HK-2 (cell line): ENCODE measurements around the gene PBX3.

ENCODE experiments used
- DNase-seq: peaks from one replicate; pipeline ENCODE4 v3.0.0-alpha.2; 2018; ENCODE audit not compliant: unreplicated experiment

Gene PBX3

DNA sequence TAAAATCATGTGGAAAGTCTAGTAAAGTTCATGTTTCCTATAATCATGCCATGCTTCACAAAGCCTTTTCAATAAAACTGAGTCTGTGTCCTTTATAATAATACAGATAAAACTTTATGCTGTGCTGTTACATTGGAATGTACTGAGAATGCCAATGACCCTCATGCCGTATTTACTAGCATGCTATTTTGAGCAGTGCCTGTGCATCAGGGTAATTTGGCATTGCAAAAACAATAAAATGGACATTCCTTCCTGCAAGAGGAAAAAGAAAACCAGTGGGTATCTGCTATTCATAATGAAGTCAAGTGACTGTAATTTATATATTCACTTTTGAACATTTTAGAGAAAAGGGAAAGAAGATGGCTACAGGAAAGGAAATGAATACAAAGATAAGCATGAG is 159.0 kb downstream of the PBX3 start:
- no peak for DNase-seq

- DNase-seq, result no peak
These were observed 159.7 kb downstream of the PBX3 start for GRCh38 chr9:125906893-125907292.

GRCh38 chr9:125908136-125908535 is 161.0 kb downstream of the PBX3 start:
- no peak for DNase-seq

- no peak for DNase-seq
These were observed 161.8 kb downstream of the PBX3 start for GRCh38 chr9:125908966-125909365.

GRCh38 chr9:125909459-125909858 is 162.3 kb downstream of the PBX3 start:
- no peak for DNase-seq

DNA sequence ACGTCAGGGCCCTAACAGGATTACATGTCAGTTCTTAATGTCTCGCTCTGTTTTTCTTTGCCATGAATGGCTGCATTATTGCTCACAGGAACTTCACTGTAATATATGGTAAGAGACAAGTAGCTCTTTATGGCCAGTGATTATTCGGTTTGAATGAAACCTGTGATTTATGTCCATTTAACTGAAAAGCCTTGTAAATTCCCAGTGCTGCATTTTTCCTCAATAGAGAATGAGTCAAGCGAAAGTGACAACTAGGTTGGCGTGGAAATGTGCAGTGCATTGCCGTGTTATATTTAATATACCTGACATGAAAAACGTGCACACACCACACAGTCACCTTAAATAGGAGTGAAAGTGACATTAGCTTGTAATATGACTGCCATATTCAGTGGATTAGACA is 163.1 kb downstream of the PBX3 start:
- DNase-seq, result no peak

DNA sequence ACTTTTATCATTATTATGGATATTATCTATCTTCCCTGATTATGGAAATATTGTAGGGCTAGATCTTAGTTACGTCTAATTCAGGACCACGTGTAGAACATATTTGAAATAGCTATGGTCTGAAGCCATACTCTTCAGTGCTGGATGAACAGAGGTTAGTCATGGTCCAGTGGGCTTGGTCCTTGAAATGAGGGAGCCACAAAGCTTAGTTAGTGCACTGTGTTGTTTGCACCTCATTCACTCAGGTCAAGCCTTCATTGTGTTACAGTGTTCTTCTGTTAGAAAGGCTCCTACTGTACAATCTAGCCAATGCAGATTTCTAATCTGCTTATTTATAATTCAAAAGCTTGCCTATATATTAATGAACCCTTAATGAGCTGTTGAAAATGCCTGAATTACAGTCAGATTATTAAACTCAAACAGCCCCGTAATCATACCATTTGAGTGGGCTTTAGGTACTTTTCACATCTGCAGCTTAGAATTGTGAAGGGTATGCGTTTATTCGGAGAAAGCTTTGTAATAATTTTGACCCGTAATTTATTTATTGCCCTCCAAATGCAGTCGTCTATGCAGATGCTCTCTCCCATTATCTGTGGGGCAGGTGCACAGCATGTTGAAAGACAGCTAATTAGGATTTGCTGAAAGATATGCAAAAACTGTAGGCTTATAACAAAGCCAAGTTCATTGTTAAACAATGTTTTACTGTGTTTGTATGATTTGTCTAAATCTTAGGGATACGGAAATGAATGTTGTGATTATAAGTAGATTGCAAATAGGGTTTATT is 164.9 kb downstream of the PBX3 start:
- peak; percentile 29 for DNase-seq

DNA sequence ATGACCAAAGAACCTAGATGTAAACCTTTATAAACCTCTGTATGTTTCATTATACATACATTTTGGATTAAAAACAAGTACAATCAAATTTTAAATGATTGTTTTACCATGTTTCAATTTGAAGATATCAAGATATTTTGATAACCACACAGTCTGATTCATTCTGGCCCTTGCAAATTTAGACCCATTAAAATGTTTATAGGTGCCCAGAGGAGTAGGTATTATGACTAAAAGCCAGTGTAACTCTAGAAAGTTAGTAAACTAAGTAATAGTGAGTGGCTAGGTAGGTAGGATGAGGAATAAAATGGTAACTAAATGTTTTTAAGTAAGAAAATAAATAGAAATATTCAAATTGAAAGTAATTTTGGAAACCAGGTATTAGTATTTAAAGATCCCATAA is 165.5 kb downstream of the PBX3 start:
- DNase-seq, result no peak

DNA sequence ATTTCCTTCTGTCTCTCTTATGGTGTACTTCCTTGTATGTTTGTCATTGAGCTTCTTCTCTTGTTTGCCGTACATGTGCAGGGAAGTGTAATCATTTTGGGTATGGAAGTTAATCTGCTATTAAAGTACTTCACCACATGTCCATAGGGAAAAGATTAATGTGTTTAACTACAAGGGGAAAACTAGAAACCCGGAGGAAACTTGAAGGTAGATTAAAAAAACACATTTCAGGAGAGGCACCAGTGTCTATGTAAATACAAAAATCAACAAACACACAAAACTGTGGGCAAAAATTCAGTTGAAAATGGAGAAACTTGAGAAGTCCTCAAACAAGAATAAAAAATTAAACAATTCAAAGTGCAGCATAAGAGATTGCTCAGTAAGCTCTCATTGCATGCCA is 166.4 kb downstream of the PBX3 start:
- no peak for DNase-seq

DNA sequence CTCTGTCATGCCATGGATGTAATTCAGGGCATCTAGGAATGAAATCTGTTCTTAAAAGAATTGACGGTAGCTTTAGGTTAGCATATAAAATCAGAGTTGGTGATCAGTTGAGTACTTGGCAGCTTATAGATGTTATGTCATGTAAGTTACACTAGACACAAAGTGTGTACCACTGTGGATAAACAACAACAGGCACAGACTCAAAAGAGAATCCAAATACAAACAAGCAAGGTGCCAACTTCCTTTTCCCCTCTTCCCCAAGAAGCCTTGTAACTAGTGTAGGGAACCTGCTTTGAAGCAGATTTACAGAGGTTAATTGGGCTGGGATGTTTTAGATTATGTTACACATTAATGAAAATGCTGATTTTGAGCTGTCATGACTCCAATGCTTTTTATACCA is 167.2 kb downstream of the PBX3 start:
- DNase-seq, result no peak

DNA sequence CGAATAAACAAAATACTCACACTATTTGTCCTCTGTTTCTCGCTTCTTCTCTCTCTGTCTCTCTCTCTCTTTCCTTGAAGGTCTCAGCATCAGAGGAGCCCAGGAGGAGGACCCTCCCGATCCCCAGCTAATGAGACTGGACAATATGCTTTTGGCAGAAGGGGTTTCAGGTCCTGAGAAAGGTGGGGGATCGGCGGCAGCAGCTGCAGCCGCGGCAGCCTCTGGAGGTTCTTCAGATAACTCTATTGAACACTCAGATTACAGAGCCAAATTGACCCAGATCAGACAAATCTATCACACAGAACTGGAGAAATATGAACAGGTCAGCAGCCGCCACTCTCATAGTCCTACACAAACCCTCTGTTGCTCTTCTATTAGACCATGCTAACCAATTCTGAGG is 168.4 kb downstream of the PBX3 start:
- DNase-seq, result no peak

DNA sequence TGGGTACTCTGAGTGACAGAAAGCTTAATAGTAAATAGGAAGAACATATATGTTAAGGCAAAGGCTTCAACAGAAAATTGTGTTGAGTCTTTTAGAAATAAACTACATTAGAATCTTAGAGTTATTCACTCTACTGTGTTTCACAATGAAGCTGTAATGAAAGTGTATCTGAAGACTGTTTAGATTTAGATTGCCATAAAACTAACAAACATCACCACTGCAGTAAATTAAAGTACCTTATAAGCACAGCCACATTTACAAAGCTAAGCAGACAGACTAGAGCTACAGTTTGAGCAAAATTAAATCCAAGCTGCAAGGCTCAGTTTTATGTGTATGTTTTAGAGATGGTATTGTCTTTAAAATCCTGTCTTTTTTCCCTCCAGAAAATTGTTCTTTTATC is 172.4 kb downstream of the PBX3 start:
- no peak for DNase-seq

DNA sequence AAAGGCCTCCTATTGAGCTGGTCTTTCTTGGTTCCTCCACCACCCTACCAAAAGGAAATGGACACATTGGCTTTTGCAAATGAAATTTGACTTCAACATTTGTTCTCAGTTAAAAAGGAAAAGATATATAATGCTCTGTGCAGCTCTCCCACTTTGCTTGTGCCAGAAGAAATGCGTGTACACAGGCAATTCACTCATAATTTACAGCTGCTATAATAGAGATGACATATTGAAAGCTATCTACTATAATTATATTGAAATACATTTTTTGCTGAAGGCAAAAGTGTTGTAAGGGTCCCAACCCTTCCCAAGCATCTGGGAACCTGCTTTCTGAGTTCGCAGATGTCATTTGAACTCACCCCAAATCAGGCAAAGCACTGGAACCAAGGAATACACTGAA is 173.2 kb downstream of the PBX3 start:
- no peak for DNase-seq

DNA sequence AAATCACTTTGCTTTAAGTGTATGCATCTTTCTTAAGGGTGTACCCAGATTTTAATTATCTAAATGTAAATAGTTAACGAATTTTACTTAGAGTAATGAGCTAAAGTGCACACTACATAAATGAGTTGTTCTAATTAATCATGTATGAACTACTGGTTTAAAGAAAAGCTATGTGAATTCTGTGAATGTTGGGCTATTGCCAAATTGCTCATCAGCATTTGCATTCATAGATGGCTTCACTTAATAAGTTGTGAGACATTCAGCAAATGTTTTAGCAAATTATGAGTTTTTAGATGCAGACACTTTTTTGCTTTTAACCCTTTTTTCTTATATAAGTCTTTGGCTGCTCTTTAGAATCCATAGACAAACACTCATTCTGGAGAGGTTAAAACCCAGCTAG is 175.7 kb downstream of the PBX3 start:
- no peak for DNase-seq

DNA sequence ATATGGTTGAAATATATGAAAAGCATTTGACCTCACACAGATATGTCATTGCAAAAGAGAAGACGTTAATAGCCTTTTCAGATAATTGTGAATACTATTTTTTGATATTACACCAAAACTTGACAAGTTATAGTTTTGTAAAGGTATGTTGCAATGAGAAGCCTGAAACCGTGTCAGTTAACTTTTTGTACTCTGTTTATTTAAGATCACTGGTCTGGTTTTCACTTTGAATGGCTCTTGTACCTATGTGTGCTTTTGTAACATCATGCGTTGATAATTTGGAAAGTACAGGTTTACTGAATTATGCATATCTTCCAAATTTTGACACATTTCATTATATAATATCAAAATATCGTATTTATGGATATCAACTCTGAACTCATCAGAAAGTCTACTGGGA is 177.2 kb downstream of the PBX3 start:
- DNase-seq, result no peak

DNA sequence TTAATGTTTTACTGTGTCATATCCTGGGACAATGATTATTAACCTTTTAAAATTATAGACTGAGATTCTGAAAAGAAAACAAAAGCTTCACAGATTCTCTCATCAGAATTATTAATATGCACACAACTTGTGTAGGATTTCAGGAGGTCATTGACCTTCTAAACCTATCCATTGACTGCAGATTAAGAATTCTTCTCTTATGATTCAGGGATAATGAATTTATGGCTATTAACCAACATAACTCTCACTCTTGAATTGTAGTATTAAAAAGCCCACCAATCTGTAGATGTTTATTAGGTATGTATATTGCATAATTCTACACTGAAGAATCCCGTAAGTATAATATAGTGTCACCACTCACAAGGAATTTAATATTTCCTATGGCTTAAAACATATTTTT is 179.8 kb downstream of the PBX3 start:
- DNase-seq, result no peak

DNA sequence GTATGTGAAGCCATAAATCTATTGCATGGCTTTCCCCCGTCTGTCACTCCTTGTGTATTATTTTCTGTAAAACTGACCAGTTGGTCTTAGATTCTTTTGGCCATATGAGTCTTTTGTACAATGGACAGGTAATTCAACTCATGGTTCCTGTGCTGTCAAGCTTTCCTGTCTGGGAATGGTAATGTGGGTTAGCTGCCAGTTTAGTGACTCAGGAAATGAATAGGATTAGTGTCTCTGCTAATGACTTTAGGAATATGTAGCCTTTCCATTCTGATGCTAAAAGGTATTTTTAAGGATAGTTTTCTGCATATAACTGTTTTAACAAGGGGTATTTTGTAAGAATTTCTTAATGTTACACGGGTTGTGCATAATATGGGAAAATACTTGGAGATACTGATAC is 182.7 kb downstream of the PBX3 start:
- DNase-seq, result no peak

GRCh38 chr9:125931211-125931610 is 184.0 kb downstream of the PBX3 start:
- peak; percentile 20 for DNase-seq

GRCh38 chr9:125932012-125932411 is 184.8 kb downstream of the PBX3 start:
- DNase-seq, result peak; percentile 60

DNA sequence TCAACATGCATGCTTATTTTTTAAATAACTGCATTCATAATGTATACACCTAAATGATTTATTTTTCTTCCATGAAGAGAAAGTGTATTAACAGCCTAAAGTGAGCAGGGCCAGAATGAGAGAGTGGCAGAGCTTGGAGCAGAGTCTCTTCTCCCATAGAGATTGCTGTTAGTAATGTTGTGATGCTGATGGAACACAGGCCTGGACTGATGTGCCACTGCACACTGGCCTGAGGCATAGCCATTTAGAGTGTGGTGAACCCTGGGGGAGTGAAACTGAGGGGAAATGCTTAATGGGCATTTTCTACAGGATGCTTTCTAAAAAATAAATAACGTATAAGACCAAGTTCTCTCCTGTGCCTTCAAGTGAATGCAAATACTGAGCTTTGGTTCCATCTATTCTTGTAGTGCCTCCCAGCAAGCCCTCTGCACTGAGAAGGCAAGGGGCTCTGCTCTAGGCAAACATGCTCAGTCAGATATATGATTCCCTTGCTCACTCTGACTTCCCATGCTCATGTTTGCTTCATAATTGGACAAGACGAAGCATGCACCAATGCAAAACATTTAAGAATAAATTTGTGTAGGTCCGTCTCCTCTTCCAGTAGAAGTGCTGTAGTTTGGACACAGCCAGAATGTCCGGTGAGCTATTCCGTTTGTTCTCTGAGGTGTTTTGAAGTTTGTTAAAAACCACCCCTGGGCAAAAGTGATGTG is 185.7 kb downstream of the PBX3 start:
- no peak for DNase-seq

DNA sequence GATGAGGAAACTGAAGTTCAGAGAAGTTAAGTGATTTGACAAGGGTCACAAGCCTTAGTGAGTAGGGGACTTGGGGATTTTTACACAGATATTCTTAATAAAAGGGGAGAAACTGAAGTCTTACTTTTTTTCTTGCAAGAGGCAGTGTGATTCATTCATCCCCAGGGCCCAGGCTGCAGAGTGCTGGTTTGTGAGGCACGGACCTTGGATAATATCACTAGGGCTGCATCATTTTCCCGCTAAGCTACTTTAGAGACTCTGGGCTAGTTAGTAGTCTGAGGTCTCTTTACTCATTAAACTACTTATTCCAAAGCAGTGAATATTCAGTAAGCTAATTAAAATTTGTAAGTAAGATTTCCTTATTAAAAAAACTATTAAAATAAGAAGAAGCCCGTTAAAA is 195.0 kb downstream of the PBX3 start:
- DNase-seq, result no peak

GRCh38 chr9:125943831-125944230 is 196.7 kb downstream of the PBX3 start:
- DNase-seq, result no peak

- no peak for DNase-seq
These were observed 199.2 kb downstream of the PBX3 start for GRCh38 chr9:125946397-125946796.
